Endodermal cell (in vitro differentiated cells): ENCODE data around the gene PRR20G. TPM values are rescaled to one million over a fixed set of nuclear protein-coding genes. Genes with fewer than 3 reads are reported as not detected.

Experiments
- DNase-seq: peaks from one replicate; pipeline ENCODE4 v3.0.0-alpha.2; 2017
- H3K27ac ChIP-seq: 2 replicates; pipeline ENCODE4 v1.5.1; 2013; ENCODE audit warnings: mild to moderate bottlenecking, low read depth, low read length, moderate library complexity
- H3K27me3 ChIP-seq: 2 replicates; pipeline ENCODE4 v1.6.1; 2013; ENCODE audit warnings: mild to moderate bottlenecking, low read length, moderate library complexity; ENCODE audit not compliant: insufficient read depth, control insufficient read depth, poor library complexity, severe bottlenecking
- H3K36me3 ChIP-seq: 2 replicates; pipeline ENCODE4 v1.7.0; 2013; ENCODE audit warnings: mild to moderate bottlenecking, low read length, moderate library complexity; ENCODE audit not compliant: control insufficient read depth, insufficient read depth
- H3K4me1 ChIP-seq: one replicate; pipeline ENCODE4 v1.7.0; 2013; ENCODE audit warnings: low read length; ENCODE audit not compliant: control insufficient read depth, insufficient read depth
- H3K4me3 ChIP-seq: 2 replicates; pipeline ENCODE4 v1.5.1; 2013; ENCODE audit warnings: mild to moderate bottlenecking, low read length, moderate library complexity
- H3K9ac ChIP-seq: 2 replicates; pipeline ENCODE4 v1.6.1; 2013; ENCODE audit warnings: mild to moderate bottlenecking, low read length, moderate library complexity; ENCODE audit not compliant: poor library complexity, severe bottlenecking; ENCODE audit errors: extremely low read depth
- H3K9me3 ChIP-seq: 2 replicates; pipeline ENCODE4 v1.6.1; 2013; ENCODE audit warnings: mild to moderate bottlenecking, low read length, moderate library complexity; ENCODE audit not compliant: control insufficient read depth
- H3K27ac Mint-ChIP-seq: 2 replicates; pipeline ENCODE4 v1.8.0; 2020; ENCODE audit warnings: mixed read lengths
- H3K27me3 Mint-ChIP-seq: 2 replicates; pipeline ENCODE4 v1.8.0; 2021; ENCODE audit warnings: mild to moderate bottlenecking, mixed read lengths; ENCODE audit not compliant: insufficient read depth
- H3K36me3 Mint-ChIP-seq: 2 replicates; pipeline ENCODE4 v1.8.0; 2020; ENCODE audit warnings: low read depth, mixed read lengths
- H3K4me1 Mint-ChIP-seq: 2 replicates; pipeline ENCODE4 v1.8.0; 2020; ENCODE audit warnings: mixed read lengths
- H3K4me3 Mint-ChIP-seq: 2 replicates; pipeline ENCODE4 v1.8.0; 2020; ENCODE audit warnings: mild to moderate bottlenecking, moderate library complexity, mixed read lengths
- H3K9me3 Mint-ChIP-seq: 2 replicates; pipeline ENCODE4 v1.8.0; 2020; ENCODE audit warnings: mild to moderate bottlenecking, mixed read lengths
- WGBS, 2 experiments: methylation state at CpG; one replicate each; pipeline versions ENCODE4 v1.1.5 to v1.1.7; 2013; ENCODE audit warnings: missing lambda C conversion rate in 2 of 2, mixed read lengths in 1 of 2; ENCODE audit not compliant: insufficient coverage in 1 of 2, insufficient read length in 1 of 2; 5-methylcytosine and 5-hydroxymethylcytosine counted together
- total RNA-seq, 2 donors: library from RNA; stranded (reverse); fragmentation: NEBNext Ultra II Directional in 1 of 2; extraction: Animal tissue kit (Norgen Biotek cat#: 25700) in 1 of 2; gene quantifications; 2 replicates in 1 of 2; 3 replicates in 1 of 2; pipeline ENCODE4 v1.2.1, GENCODE V29; 2021
- TF ChIP-seq, protein P1 (sequence below): fragments of 200-600 bp; sonication (generic); conservative IDR thresholded peaks from 2 replicates; pipeline ENCODE4 v1.5.0; 2021; ENCODE audit warnings: antibody characterized with exemption, mild to moderate bottlenecking

The PRR20G gene
- total RNA-seq, 2 donors from 2014 or later, result not detected

DNA sequence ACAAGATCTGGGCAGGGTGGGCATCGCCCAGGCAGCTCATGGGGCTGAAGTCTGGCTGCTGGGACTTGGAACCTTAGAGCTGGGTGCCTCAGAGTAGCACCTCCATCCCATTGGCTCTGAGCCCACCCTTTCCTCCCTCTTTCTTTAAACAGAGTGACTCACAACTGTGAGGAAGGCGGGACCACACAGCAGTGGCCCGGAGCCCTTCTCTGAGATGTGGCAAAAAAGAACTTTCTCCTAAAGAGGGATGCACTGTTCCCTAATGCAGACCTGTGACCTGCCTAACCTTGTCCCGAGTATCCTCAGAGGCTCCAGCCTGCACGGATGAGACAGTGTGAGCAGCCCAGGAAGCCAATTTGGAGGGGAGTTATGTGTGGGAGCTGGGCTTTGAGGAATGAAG is 23.6 kb downstream of the PRR20G start:
- H3K9ac ChIP-seq, result no peak overlapping the region

GRCh38 chr3:127263586-127264231 is 24.1 kb downstream of the PRR20G start:
- Mint-ChIP-seq H3K9me3 (peaks cover 7% of the 10 kb centered on the region), H3K4me3 (no peak overlapping the region), H3K27me3 (peaks cover 14% of the 10 kb centered on the region), H3K4me1 (no peaks in the 10 kb centered on the region), H3K36me3 (no peaks in the 10 kb centered on the region), H3K27ac (no peak overlapping the region)
- H3K4me3 ChIP-seq, result no peak overlapping the region
- peaks cover 3% of the 10 kb centered on the region for H3K9me3 ChIP-seq
- no peaks in the 10 kb centered on the region for H3K4me1 ChIP-seq
- TF ChIP-seq, protein P1, sequence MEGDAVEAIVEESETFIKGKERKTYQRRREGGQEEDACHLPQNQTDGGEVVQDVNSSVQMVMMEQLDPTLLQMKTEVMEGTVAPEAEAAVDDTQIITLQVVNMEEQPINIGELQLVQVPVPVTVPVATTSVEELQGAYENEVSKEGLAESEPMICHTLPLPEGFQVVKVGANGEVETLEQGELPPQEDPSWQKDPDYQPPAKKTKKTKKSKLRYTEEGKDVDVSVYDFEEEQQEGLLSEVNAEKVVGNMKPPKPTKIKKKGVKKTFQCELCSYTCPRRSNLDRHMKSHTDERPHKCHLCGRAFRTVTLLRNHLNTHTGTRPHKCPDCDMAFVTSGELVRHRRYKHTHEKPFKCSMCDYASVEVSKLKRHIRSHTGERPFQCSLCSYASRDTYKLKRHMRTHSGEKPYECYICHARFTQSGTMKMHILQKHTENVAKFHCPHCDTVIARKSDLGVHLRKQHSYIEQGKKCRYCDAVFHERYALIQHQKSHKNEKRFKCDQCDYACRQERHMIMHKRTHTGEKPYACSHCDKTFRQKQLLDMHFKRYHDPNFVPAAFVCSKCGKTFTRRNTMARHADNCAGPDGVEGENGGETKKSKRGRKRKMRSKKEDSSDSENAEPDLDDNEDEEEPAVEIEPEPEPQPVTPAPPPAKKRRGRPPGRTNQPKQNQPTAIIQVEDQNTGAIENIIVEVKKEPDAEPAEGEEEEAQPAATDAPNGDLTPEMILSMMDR, result no peak
- H3K27ac ChIP-seq, result no peak overlapping the region
- no peaks in the 10 kb centered on the region for H3K36me3 ChIP-seq
- H3K27me3 ChIP-seq, result no peaks in the 10 kb centered on the region
- no peak overlapping the region for H3K9ac ChIP-seq
- WGBS, 2 experiments, result 88 to 91% methylated on average over 5 to 9 of the region's 9 CpGs
- DNase-seq, result no peak

More for the DNA sequence above, 23.6 kb downstream of the PRR20G start:
- no peak overlapping the region for H3K4me3 ChIP-seq
- peaks cover 4% of the 10 kb centered on the region for H3K9me3 ChIP-seq
- no peak overlapping the region for H3K27ac ChIP-seq
- TF ChIP-seq, protein P1, result no peak
- H3K4me3 Mint-ChIP-seq, result no peak overlapping the region
- H3K27me3 Mint-ChIP-seq, result peaks cover 13% of the 10 kb centered on the region
- peak; percentile 60 for DNase-seq
- H3K27ac Mint-ChIP-seq, result no peak overlapping the region
- no peaks in the 10 kb centered on the region for H3K36me3 Mint-ChIP-seq
- no peaks in the 10 kb centered on the region for H3K4me1 ChIP-seq
- H3K9me3 Mint-ChIP-seq, result peaks cover 13% of the 10 kb centered on the region
- H3K4me1 Mint-ChIP-seq, result no peaks in the 10 kb centered on the region
- H3K36me3 ChIP-seq, result no peaks in the 10 kb centered on the region
- WGBS, 2 experiments, result 58 to 75% methylated on average over 5 of the region's 5 CpGs
- H3K27me3 ChIP-seq, result no peaks in the 10 kb centered on the region

DNA sequence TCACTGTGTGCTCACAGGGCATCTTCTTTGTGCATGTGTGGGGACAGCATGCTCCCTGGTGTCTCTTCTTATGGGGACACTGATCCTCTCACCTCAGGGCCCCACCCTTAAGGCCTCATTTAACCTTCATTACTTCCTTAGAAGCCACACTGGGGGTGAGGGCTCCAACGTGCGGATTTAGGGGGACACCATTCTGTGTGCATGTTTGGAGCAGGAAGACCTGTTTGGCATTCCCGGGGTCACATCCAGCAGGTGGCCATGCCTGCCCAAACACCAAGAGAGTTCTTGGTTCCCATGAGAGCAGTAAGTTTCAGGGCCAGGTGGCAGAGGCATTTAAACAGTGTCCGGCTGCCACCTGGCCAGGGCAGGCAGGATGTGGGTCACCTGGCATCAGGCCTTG is 24.8 kb downstream of the PRR20G start:
- Mint-ChIP-seq H3K27ac (no peak overlapping the region), H3K4me1 (no peaks in the 10 kb centered on the region), H3K4me3 (no peak overlapping the region), H3K36me3 (no peaks in the 10 kb centered on the region), H3K27me3 (peaks cover 14% of the 10 kb centered on the region), H3K9me3 (peaks cover under 1% of the 10 kb centered on the region)
- Histone ChIP-seq H3K27ac (no peak overlapping the region), H3K9me3 (no peaks in the 10 kb centered on the region), H3K4me1 (no peaks in the 10 kb centered on the region), H3K27me3 (no peaks in the 10 kb centered on the region), H3K36me3 (no peaks in the 10 kb centered on the region), H3K4me3 (no peak overlapping the region), H3K9ac (no peak overlapping the region)
- DNase-seq, result no peak
- WGBS, 2 experiments, result 80 to 86% methylated on average over 1 to 4 of the region's 4 CpGs
- TF ChIP-seq, protein P1, result no peak
